Measurements from ENCODE around the gene PARVB. TPM values are rescaled to one million over a fixed set of nuclear protein-coding genes. Genes with fewer than 3 reads are reported as not detected.

PARVB gene
- total RNA-seq, 4 donors from 2014 or later: 120 to 201 (median 147) TPM

DNA sequence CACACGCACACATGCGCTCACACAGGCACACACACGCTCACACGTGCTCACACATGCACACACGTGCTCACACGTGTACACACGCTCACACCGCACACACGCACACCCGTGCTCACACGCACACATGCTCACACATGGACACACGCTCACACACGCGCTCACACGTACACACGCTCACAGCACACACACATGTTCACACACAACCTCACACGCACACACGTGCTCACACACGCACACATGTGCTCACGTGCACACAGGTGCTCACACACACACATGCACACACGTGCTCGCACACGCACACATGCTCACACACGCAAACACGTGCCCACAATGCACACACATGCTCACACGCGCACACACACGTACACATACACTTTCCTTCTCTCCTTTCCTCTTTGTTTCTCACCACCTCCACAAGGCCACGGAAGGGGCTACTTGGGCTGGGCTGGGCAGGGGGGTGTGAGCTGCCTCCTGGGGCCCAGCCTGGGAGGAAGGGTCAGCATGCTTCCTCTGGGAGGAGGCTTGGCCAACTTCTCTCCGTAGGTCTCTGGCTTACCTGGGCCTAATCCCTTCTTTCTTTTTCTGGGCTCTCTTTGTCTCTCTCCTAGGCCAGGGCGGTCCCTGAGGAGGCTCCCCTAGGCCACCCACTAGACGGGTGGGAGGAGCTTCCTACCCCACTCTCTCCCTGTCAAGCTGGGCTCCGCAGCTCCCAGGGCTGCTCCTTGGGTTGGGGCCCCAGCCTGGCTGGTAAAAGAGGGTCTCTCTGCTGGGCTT lies 122.2 kb downstream of the PARVB start:
- H3K9me3 ChIP-seq: no peaks in the 10 kb centered on the region
- ATAC-seq: no peak
- peaks cover 0 to 3% of the 10 kb centered on the region in 2 donors for H3K4me1 ChIP-seq
- intact Hi-C loops (cut with DNase I; ENCODE audit: low total_unique reads): no loop called here
- TF ChIP-seq, protein P1, sequence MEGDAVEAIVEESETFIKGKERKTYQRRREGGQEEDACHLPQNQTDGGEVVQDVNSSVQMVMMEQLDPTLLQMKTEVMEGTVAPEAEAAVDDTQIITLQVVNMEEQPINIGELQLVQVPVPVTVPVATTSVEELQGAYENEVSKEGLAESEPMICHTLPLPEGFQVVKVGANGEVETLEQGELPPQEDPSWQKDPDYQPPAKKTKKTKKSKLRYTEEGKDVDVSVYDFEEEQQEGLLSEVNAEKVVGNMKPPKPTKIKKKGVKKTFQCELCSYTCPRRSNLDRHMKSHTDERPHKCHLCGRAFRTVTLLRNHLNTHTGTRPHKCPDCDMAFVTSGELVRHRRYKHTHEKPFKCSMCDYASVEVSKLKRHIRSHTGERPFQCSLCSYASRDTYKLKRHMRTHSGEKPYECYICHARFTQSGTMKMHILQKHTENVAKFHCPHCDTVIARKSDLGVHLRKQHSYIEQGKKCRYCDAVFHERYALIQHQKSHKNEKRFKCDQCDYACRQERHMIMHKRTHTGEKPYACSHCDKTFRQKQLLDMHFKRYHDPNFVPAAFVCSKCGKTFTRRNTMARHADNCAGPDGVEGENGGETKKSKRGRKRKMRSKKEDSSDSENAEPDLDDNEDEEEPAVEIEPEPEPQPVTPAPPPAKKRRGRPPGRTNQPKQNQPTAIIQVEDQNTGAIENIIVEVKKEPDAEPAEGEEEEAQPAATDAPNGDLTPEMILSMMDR (IDR thresholded peaks at IDR 0.05 in 4 of 5, conservative IDR thresholded peaks at IDR 0.05 in 1 of 5): no peak
- no peak for TF ChIP-seq POLR2A (IDR thresholded peaks at IDR 0.05)
- in situ Hi-C loops (cut with MboI; ENCODE audit: low sequenced_read_pairs in 4 of 4): no loop called here
- peaks cover 0 to 33% of the 10 kb centered on the region in 2 donors for H3K36me3 ChIP-seq
- DNase-seq: no peak
- H3K27ac ChIP-seq: no peak overlapping the region
- H3K4me3 ChIP-seq: no peak overlapping the region
- H3K27me3 ChIP-seq: no peaks in the 10 kb centered on the region

DNA sequence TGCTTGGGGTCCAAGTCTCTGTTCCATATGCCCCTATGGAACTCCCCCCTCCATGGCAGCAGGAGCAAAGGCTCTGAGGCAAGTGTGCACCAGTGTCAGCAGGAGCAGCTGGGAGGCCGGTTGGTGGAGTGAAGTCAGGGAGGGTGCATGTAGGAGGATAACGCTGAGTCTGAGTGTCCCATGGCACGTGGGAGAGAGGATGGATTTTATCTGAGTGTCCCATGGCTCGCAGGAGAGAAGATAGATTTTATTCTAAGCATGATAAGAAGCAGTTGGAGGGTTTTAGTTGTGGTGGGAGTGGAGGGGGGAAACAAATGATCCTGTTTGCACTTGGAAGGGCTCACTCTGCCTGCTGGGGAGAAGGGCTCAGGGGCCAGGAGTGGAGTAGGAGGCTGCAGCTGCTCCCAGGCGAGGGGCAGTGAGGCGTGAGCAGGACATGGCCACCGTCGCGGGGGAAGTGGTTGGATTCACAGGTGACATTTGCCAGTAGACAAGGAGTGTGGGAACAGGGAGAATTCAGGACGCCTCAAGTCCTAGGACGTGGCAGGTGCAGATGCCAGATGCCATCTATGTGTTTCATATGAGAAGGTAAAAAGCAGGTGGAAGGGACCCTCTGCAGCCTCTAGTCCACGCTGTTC lies 123.0 kb downstream of the PARVB start:
- Histone ChIP-seq H3K27ac (no peak overlapping the region), H3K27me3 (no peaks in the 10 kb centered on the region), H3K4me1 (peaks cover 0 to 3% of the 10 kb centered on the region in 2 donors), H3K4me3 (no peak overlapping the region), H3K9me3 (no peaks in the 10 kb centered on the region), H3K36me3 (peaks cover 0 to 26% of the 10 kb centered on the region in 2 donors)
- TF ChIP-seq, protein P1 (IDR thresholded peaks at IDR 0.05 in 4 of 5, conservative IDR thresholded peaks at IDR 0.05 in 1 of 5): no peak
- no peak for TF ChIP-seq POLR2A (IDR thresholded peaks at IDR 0.05)
- DNase-seq (no peak), ATAC-seq (no peak)
- in situ Hi-C loops (cut with MboI; ENCODE audit: low sequenced_read_pairs in 4 of 4): no loop called here
- intact Hi-C loops (cut with DNase I; ENCODE audit: low total_unique reads): no loop called here

DNA sequence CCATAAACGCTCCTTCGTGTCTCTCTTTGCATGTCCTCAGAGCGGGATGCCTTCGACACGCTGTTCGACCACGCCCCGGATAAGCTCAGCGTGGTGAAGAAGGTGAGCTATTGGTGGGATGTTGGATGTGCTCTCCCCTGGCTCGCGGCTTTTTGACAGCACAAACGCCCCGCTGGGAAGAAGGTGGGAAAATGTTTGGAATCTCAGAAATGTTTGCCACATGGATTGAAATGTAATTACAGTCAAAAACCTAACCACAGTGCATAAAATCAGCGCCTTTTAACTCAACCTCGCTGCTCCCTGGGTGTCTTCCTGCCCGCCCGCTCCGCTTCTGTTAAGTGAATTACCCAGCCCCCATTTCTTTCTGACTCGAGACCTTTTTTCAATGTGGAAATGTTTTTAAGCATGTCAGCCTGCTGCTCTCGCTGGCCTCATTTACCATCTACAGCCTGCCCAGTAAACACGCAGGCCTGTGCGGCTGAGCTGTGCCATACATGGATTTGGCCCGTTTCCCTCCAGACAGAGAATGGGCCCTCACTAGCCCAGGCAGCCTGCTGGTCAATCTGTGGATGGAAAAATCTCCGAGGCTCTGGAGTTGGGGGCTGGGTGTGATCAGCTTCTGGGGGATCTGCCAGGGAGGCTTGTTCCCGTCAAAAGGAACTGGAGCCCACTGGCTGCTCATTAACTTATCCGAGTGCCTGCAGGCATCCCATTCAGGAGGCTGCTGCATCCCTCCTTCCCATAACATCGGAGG lies 123.9 kb downstream of the PARVB start:
- no peak for ATAC-seq
- TF ChIP-seq POLR2A (IDR thresholded peaks at IDR 0.05): no peak
- TF ChIP-seq, protein P1 (IDR thresholded peaks at IDR 0.05 in 4 of 5, conservative IDR thresholded peaks at IDR 0.05 in 1 of 5): no peak

DNA sequence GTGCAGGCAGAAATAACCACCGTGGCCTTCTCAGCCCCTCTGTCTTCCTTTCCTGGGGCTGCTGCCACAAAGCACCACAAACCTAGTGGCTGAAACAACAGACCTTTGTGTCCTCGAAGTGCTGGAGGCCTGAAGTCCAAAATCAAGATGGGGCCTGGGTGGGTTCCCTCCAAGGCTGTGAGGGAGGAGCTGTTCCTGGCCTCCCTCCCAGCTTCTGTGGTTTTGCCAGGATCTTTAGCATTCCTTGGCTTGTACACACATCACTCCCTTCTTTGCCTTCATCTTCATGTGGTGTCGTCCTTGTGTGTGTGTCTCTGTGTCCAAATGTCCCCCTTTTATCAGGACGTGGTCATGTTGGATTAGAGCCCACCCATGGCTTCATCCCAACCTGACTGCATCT lies 127.6 kb downstream of the PARVB start:
- ATAC-seq (no peak), DNase-seq (no peak)
- in situ Hi-C loops (cut with MboI; ENCODE audit: low sequenced_read_pairs in 4 of 4) (no loop called here), intact Hi-C loops (cut with DNase I; ENCODE audit: low total_unique reads) (no loop called here)
- H3K9me3 ChIP-seq: no peaks in the 10 kb centered on the region
- H3K27ac ChIP-seq: no peak overlapping the region
- peaks cover 0 to 52% of the 10 kb centered on the region in 2 donors for H3K36me3 ChIP-seq
- H3K4me3 ChIP-seq: no peak overlapping the region
- no peak for TF ChIP-seq POLR2A (IDR thresholded peaks at IDR 0.05)
- TF ChIP-seq, protein P1 (IDR thresholded peaks at IDR 0.05 in 4 of 5, conservative IDR thresholded peaks at IDR 0.05 in 1 of 5): no peak
- H3K27me3 ChIP-seq: no peaks in the 10 kb centered on the region
- no peaks in the 10 kb centered on the region for H3K4me1 ChIP-seq

More for the DNA sequence above, 123.9 kb downstream of the PARVB start:
- H3K4me3 ChIP-seq: no peak overlapping the region
- in situ Hi-C loops (cut with MboI; ENCODE audit: low sequenced_read_pairs in 4 of 4) (no loop called here), intact Hi-C loops (cut with DNase I; ENCODE audit: low total_unique reads) (no loop called here)
- H3K36me3 ChIP-seq: peaks cover 0 to 34% of the 10 kb centered on the region in 2 donors
- H3K27me3 ChIP-seq: no peaks in the 10 kb centered on the region
- DNase-seq: no peak
- peaks cover 0 to 3% of the 10 kb centered on the region in 2 donors for H3K4me1 ChIP-seq
- no peak overlapping the region for H3K27ac ChIP-seq
- no peaks in the 10 kb centered on the region for H3K9me3 ChIP-seq

Data from gastrocnemius medialis (tissue), 4 donors.